NCI-H1048 (cell line): ENCODE results near the gene ANKRD13B.
A peak's percentile ranks its signal among the peaks of the same experiment; 100 is the strongest.

Experiments used
- DNase-seq: peaks from one replicate; lab custom pipeline; 2025; lab: John Stamatoyannopoulos, UW

ANKRD13B gene

GRCh38 chr17:29581583-29582253 is 11.2 kb upstream of the ANKRD13B start:
- no peak for DNase-seq

- DNase-seq, result no peak
These were observed 10.6 kb upstream of the ANKRD13B start for GRCh38 chr17:29582254-29582765.

DNA sequence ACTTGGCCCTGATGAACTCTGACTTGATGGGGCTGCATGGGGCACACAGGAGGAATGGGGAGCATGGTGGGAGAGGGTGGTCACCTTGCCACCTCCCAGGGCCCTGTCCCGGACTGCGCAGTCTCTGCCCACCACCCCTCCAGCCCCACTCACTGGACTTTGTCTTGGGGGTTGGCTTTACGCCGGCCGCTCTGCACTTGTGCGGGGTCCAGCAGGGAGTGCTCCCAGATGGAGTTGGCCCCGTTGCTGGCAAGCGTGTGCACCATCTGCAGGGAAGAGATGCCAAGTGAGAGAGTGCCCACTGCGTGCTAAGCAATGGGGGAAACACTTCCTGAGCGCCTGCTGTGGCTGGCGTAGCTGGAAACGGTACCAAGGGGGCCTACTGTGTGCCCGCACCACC is 10.2 kb upstream of the ANKRD13B start:
- DNase-seq, result no peak

- no peak for DNase-seq
These were observed 9.3 kb upstream of the ANKRD13B start for GRCh38 chr17:29583324-29584248.

DNA sequence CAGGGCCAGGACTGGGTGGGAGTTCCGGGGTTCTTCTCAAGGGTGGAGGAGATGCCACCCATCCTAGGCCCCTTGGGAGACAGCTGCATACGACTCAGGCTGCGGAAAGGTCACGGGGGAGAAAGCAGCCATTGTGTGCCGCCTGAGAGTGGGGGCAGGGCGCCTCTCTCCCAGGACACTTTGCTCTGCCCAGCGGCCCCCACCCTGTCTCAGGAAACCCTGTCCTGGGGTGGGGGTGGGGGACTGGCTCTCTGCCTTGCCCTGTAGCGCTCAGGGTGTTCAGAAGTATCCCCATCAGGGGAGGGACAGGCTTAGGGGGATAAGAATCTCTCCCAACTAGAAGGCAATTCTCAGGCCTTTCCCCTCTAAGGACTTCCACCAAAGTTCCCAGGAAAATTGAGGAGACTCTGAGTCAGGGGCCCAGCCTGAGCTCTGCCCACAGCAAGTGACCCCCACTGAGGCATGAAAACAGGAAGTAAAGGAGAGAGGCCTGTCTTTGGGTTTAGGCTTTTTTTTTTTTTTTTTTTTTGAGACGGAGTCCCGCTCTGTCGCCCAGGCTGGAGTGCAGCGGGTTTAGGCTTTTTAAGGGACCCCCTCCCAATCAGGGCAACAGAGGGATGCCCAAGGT is 8.4 kb upstream of the ANKRD13B start:
- DNase-seq, result no peak

GRCh38 chr17:29585080-29585751 is 7.7 kb upstream of the ANKRD13B start:
- no peak for DNase-seq

GRCh38 chr17:29586676-29587469 is 6.1 kb upstream of the ANKRD13B start:
- DNase-seq, result no peak

DNA sequence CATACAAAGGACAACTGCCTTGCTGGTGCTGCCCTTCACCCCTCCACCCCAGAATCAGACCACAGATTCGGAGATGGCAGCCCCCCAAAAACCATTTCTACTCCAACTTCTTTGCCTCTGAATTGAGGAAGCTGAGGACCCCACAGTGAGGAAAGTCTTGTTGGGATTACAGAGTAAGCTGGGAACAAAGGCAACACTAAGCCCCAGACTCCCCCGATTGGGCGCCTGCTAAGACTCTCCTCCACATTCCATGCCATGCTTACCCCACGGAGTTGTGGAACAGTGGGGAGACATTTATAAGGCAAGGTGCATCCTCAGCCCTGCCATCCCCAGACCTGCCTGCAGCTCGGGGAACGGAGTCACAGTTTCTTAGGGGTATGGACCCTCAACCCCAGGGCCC is 5.3 kb upstream of the ANKRD13B start:
- no peak for DNase-seq

DNA sequence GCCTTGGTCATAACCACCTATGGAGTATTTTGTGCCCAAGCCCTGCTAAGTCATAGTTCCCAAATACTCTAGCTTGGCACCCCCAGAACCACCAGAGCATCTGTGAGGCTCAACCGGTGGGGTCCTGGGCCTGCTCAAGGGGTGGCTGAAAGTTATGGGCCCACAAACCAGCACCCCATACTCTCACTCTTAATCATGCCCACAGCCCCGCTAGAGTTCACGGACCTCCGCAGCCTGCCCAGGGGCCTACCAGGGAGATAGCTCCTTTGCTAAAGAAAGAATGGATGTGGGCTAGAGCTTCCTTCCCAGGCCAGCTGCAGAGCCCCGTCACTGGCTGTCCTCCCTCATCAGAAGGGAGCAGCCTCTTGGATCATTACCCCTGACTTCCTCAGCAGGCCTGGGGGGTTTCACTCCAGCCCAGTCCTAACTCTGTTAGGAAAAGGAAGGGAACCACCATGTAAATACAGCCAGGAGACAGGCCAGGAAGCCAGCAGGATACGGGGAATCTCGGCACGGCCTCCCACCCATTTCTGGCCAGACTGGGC is 4.8 kb upstream of the ANKRD13B start:
- DNase-seq, result no peak

DNA sequence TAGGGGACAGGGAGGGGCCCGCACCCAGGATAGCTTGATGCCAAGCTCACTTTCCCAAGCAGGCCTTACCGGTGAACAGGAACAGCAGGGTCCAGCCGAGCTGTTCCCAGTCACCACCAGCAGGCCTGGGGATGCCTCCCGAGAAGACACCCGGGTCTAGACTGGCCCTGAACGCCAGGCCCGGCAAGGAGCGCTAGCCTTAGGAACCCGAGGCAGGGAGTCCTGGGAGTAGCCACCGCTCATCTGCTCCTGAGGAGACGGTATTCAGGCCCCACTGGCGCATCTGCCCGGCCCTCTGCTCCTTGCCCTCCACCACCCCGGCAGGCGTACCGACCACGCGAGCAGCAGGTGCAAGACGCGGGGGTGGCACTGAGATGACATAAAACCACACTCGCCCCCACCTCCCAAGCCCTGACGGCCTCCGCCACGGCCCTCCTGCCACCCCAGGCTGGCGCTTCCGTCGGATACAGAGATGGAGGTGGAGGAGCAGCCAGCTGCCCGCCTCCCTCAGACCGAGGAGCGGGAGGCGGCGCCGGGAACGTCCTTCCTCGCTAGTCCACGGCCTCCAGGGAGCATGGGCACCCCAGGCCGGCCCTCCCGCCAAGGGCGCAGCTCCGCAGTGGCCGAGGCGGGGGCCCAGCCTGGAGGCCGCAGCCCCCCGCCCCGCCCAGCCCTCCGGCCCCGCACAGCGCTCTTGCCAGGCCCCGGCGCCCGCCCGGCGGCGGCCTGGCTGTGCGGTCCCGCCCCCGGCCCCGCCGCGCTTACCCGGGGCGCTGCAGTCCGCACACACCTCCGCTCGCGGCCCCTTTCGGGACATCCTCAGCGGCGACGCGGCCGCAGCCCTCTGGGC is 4.1 kb upstream of the ANKRD13B start:
- no peak for DNase-seq

- peak; percentile 57 for DNase-seq
These were observed 3.2 kb upstream of the ANKRD13B start, which contains the start of gene GIT1 for GRCh38 chr17:29589524-29590410. Gene GIT1 (minus strand): TSS chr17:29589648. CDS start chr17:29589378, 270 bp downstream.

DNA sequence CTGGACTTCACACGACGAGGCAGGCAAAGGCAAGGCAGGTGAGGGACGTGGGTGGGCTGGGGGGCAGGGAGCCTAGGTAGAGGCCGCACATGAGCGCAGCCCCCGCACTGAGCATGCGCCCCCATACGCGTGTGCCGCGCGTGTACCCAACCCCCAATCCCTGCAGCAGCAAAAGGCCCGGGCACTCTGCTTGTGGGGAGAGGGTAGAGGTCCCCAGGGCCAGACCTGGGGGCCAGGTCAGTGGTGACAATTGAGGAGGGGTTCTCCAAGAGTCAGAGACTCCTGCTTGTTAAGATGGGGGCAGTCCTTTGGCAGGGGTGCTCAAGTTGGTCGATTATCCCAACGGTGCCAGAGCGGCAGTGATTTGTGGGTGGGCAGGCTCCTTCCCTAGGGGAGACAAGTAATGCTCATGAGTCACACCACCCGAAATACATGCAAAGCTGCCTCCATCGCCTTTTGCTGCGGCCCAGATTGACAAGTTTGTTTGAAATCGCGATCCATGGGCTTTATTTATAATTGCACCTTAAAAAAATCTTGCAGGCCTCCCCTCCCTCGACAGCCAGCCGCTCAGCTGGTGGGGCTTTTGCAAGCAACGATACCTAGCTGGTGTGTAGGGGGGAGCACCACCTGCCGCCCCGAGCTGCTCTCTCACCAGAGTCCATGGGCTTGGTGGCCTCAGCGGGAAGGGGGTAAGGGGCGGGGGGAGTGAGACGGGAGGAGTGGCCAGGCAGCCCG is 2.4 kb upstream of the ANKRD13B start:
- no peak for DNase-seq

DNA sequence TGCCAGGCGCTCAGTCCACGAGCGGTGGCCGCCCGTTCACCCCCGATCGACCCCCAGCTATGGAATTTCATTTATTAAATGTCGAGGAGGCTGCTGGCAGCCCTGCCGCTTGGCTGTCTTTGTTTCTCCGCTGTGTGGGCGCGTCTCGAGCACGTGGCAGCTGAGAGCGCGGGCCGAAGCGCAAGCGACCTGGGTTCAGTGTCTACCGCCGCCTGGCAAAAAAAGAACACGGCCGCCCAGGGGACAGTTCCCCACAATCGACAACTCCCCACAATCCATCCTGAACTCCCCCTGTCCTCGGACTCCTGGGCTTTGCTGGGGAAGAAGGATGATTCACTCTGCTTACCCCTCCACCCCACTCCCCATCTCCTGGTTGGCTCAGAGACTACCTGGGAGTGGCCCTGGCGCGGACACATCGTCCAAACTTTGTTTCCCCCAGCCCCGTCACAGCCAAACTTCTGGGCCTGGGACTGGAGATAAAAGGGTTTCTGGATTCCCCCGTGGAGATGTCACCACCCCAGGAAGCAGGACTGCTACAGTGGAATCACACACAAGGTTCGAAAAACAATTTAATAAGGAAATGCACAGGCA is 1.7 kb upstream of the ANKRD13B start:
- DNase-seq, result no peak

- peak; percentile 71 for DNase-seq
These were observed 959 bp upstream of the ANKRD13B start for GRCh38 chr17:29591737-29592608.

GRCh38 chr17:29593591-29594518 is 923 bp downstream of the ANKRD13B start:
- no peak for DNase-seq
